ENCODE results near the gene GTPBP6. TPM values are rescaled to one million over a fixed set of nuclear protein-coding genes. Genes with fewer than 3 reads are reported as not detected.

The GTPBP6 gene
- total and polyA plus RNA-seq, 10 donors: 25.4 to 69.4 (median 43.8) TPM

- intact Hi-C loops (cut with DNase I; ENCODE audit: low total_unique reads): no loop called here
- H3K36me3 ChIP-seq: peaks cover 0 to 58% (median 14%) of the 10 kb centered on the region in 6 donors
- WGBS, 5 donors: 86 to 96% (median 93%) methylated on average over 17 to 33 of the region's 33 CpGs
- peaks cover 4 to 26% (median 22%) of the 10 kb centered on the region in 7 donors for H3K27me3 ChIP-seq (replicated peaks in 1 of 7)
- DNase-seq: peak; percentile 65
- H3K27ac ChIP-seq: no peak overlapping the region
- H3K4me1 ChIP-seq: peaks cover 4 to 18% (median 11%) of the 10 kb centered on the region in 6 donors
- no peak for TF ChIP-seq POLR2A (IDR thresholded peaks at IDR 0.05)
- TF ChIP-seq POLR2AphosphoS5 (IDR thresholded peaks at IDR 0.05): peak in 1 of 3 donors; percentile 15
- H3K4me3 ChIP-seq: no peak overlapping the region
- H3K9me3 ChIP-seq: no peaks in the 10 kb centered on the region
Observed at GRCh38 chrX:332916-333610, 14.5 kb upstream of the GTPBP6 start.

GRCh38 chrX:332496-332860 is 13.9 kb upstream of the GTPBP6 start:
- Histone ChIP-seq H3K36me3 (peaks cover 0 to 52% (median 14%) of the 10 kb centered on the region in 6 donors), H3K9me3 (no peaks in the 10 kb centered on the region), H3K27me3 (replicated peaks in 1 of 7) (peaks cover 4 to 26% (median 23%) of the 10 kb centered on the region in 7 donors), H3K27ac (no peak overlapping the region), H3K4me3 (no peak overlapping the region), H3K4me1 (peaks cover 4 to 18% (median 11%) of the 10 kb centered on the region in 6 donors)
- WGBS, 5 donors: 86 to 96% (median 95%) methylated on average over 15 to 23 of the region's 23 CpGs
- intact Hi-C loops (cut with DNase I; ENCODE audit: low total_unique reads): no loop called here
- peak; percentile 62 for DNase-seq
- TF ChIP-seq CTCF (IDR thresholded peaks at IDR 0.05 in 8 of 11, conservative IDR thresholded peaks at IDR 0.05 in 3 of 11): no peak
- no peak for TF ChIP-seq POLR2A (IDR thresholded peaks at IDR 0.05)
- TF ChIP-seq POLR2AphosphoS5 (IDR thresholded peaks at IDR 0.05): no peak

GRCh38 chrX:331825-332495 is 13.4 kb upstream of the GTPBP6 start:
- peaks cover 4 to 28% (median 23%) of the 10 kb centered on the region in 7 donors for H3K27me3 ChIP-seq (replicated peaks in 1 of 7)
- peaks cover 0 to 47% (median 14%) of the 10 kb centered on the region in 6 donors for H3K36me3 ChIP-seq
- intact Hi-C loops (cut with DNase I; ENCODE audit: low total_unique reads): no loop called here
- no peaks in the 10 kb centered on the region for H3K9me3 ChIP-seq
- peak; percentile 76 for DNase-seq
- 53 to 72% (median 65%) methylated on average over 21 to 35 of the region's 35 CpGs for WGBS, 5 donors
- peaks cover 4 to 18% (median 11%) of the 10 kb centered on the region in 6 donors for H3K4me1 ChIP-seq
- no peak overlapping the region for H3K27ac ChIP-seq
- no peak for TF ChIP-seq POLR2AphosphoS5 (IDR thresholded peaks at IDR 0.05)
- no peak for TF ChIP-seq POLR2A (IDR thresholded peaks at IDR 0.05)
- TF ChIP-seq CTCF (IDR thresholded peaks at IDR 0.05 in 8 of 11, conservative IDR thresholded peaks at IDR 0.05 in 3 of 11): no peak
- H3K4me3 ChIP-seq: peak overlapping the region in 1 of 8 donors; percentile 7

- peaks cover 4 to 18% (median 11%) of the 10 kb centered on the region in 6 donors for H3K4me1 ChIP-seq
- WGBS, 5 donors: 5 to 20% (median 13%) methylated on average over 15 to 51 of the region's 51 CpGs
- no peak overlapping the region for H3K27ac ChIP-seq
- peak overlapping the region in 4 of 8 donors; percentile 7 to 50 (median 14) for H3K4me3 ChIP-seq
- DNase-seq: peak; percentile 79
- peaks cover 4 to 28% (median 23%) of the 10 kb centered on the region in 7 donors for H3K27me3 ChIP-seq (replicated peaks in 1 of 7)
- H3K9me3 ChIP-seq: no peaks in the 10 kb centered on the region
- TF ChIP-seq CTCF (IDR thresholded peaks at IDR 0.05 in 8 of 11, conservative IDR thresholded peaks at IDR 0.05 in 3 of 11): no peak
- TF ChIP-seq POLR2AphosphoS5 (IDR thresholded peaks at IDR 0.05): peak in 2 of 3 donors; percentile 38 to 59
- intact Hi-C loops (cut with DNase I; ENCODE audit: low total_unique reads): no loop called here
- peaks cover 0 to 40% (median 14%) of the 10 kb centered on the region in 6 donors for H3K36me3 ChIP-seq
Observed at GRCh38 chrX:331151-331824, 12.7 kb upstream of the GTPBP6 start.

All from spleen (tissue), 11 donors.